HG03457 (cell line): ENCODE measurements around the gene NFIA.

Experiments
- ATAC-seq: cut with Tn5 transposase; IDR thresholded peaks from one replicate; pipeline ENCODE4 v1.9.1; 2021; ENCODE audit warnings: moderate number of reproducible peaks; ENCODE audit not compliant: unreplicated experiment

The NFIA gene

GRCh38 chr1:61237659-61238358 is 155.4 kb downstream of the NFIA start:
- ATAC-seq, result no peak

GRCh38 chr1:61238359-61238665 is 156.0 kb downstream of the NFIA start:
- no peak for ATAC-seq

DNA sequence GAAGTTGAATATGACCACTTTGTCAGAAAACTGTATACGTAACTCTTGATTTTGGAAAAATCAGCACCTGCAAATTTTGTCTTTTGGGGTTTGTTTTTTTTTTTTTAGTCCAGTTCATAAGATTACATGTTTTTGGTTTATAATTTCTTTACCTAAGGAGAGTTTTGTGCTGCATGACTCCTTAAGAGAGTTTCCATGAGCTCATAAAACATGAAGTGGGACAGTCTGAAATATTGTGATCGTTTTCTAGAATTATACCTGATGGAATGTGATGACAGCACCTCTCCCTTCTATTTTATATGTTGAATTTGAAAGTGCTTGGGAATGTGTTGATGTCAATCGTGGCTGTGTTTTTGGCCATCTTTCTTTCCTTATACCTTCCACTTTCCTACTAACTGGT is 158.5 kb downstream of the NFIA start:
- no peak for ATAC-seq

- no peak for ATAC-seq
Measured at GRCh38 chr1:61241411-61241838, 159.1 kb downstream of the NFIA start.

DNA sequence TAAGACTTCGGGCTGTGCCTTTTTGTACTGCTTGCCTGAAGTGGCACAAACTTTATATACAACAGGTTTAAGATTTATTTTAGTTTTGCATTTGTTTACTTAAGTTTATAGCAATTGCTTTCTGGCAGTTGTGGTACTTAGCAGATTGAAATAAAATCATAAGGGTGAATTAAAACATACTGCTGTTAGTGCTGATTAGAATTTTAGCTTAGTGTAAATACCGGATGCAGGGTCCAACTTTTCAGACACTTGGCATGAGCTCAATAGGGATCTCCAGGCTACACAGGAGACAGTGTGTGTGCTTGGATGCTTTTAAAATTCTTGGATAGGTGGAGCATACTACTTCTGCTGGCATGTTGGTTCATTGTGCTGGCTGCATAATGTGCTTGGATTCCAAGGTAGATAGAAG is 159.6 kb downstream of the NFIA start:
- ATAC-seq, result no peak

- no peak for ATAC-seq
Measured at GRCh38 chr1:61244114-61244513, 161.8 kb downstream of the NFIA start.

DNA sequence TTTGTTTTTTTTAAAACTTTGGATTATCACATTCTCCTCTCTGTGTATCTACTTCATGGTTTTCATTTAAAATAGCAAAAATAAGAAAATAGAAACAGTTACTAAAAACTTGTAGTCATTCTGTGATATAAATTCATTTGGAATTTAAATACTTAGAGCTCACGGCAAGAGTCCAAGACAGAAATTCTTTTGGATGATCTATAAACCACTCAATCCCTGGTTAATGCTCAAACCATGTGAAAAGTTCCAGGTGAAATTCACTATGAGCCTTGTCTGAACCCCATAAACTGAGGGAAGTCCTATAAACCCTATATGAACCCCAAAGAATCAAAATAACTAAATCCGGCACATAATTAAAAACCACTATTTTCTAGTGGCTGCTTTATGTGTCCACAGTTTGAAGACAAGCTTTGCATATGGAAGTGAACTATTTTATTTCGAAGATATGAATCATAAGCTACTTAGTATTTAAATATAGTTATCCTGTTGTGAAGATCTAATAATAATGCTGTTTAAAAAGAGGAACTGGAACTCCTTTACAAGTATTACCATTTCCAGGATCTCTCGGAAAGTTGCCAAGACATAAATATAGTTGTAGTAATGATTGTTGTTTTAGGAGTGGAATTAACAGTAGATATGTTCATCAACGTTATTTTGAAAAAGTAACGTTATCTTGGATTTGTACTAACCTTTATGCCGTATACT is 163.5 kb downstream of the NFIA start:
- ATAC-seq, result no peak

GRCh38 chr1:61247051-61247825 is 164.9 kb downstream of the NFIA start:
- no peak for ATAC-seq

DNA sequence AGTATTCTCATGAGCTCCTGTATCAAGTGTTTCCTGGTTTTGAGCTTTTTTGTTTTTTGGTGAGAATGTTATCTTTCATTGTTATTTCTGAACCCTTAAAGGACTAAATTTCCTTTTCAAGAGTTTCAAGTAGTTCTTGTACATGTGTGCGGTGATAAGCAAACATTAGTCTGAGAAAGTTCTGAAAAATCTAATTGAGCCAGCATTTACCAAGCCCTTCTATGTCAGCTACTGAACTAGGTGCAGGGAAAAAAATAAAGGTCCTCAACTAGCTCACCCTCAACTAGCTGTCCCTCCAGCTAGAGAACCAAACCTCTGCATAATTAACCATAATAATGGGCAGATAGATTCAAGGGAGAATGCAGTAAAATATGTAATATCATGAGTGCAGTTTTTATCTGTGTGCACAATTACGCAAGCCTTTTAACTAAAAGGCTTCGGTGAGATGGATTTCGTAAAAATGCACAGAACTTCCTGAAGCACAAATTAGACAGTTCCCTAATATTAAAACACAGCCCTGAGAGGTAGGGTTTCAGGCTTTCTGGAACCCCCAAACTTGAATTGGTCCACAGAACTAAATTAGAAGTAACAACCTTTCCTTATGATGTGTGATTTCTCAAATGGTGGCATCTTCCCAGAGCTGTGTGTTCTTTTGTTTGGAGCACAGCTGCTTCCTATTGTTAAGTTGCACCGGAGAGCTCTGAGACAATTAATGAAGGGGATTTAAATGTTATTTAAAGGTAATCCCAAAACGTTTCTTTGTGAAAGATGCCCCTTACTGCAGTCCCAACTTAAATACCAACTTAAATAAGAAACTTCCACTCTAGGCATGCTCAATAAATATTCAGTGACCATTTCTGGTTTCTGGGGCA is 165.8 kb downstream of the NFIA start:
- ATAC-seq, result no peak

DNA sequence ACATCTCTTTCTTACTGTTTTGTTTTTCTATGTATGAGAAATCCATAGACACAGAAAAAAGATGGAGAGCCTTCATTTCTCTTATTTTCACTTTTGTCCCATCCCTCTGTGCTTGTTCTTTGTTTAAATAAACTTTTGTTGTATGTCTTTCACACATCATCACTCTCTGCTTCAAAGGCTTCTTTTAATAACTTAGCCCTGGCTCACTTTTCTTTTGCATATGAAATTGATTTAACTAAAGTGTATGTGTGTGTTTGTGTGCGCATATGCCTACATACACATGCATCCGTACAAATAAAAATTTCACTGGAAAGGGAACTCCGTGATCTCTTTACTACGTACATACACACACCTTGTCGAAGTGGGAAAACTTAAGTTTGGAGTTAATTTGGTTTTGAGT is 168.6 kb downstream of the NFIA start:
- no peak for ATAC-seq

- no peak for ATAC-seq
Measured at GRCh38 chr1:61253059-61253735, 170.8 kb downstream of the NFIA start.

DNA sequence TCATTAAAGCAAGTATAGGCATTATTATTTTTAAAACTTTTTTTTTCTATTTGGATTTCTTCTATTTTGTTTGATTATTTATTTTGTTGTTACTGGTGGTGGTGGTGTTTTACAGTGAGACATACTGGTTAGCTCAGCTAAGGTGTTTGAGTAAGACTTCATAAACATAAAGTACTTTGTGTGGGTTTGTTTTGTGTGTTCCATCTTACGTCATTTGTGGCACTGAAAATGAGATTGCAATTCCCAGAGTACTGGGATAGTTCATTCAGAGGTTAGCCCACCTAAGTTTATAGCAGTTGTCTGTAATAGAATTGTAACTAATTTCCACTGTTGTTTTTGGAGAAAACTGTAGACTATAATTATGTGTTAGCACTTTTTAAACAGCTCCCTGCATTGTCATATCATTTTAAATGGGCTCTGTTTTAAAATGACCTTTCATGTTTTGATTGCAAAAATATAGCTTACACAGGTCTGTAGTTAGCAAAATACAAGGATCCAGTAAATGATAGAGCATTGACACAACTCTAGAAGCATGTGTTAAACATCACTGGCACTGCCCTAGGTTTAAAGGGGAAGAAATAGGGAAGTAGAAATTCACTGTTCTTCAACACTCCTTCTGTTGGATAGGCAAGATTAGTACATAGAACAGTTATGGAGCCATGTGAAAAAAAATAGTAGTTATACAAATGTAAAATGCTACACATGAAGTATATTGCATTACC is 171.7 kb downstream of the NFIA start:
- ATAC-seq, result no peak

GRCh38 chr1:61254634-61255357 is 172.4 kb downstream of the NFIA start:
- no peak for ATAC-seq

DNA sequence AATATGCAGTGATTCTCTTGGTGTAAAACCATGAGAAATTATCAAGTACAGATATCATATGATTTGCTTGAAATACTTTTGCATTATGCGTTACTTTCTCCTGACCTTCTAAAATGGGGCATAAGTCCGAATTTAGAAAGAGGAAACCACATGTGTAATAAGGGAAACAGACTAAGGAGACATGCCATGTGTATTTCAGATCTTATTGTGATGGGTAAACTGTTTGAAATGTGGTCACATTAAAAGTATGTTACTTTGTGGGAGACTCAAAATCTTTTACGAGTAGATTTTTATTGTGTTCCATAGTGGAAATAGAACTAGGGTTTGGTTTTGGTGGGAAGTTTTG is 173.0 kb downstream of the NFIA start:
- no peak for ATAC-seq

- ATAC-seq, result no peak
Measured at GRCh38 chr1:61259379-61260148, 177.2 kb downstream of the NFIA start.

GRCh38 chr1:61260171-61260570 is 177.8 kb downstream of the NFIA start:
- no peak for ATAC-seq

- ATAC-seq, result no peak
Measured at GRCh38 chr1:61261595-61261994, 179.2 kb downstream of the NFIA start.
